Mammary epithelial cell (primary cell): ENCODE results near the gene KAZN.

Experiments used
- CTCF ChIP-seq, 2 donors: IDR thresholded peaks in 1 of 2; conservative IDR thresholded peaks in 1 of 2; 2 replicates each; pipeline ENCODE4 v1.5.1; 2011 to 2012; ENCODE audit warnings: inconsistent platforms in 2 of 2, low read length in 2 of 2, mild to moderate bottlenecking in 2 of 2, control low read depth in 1 of 2, low read depth in 1 of 2; ENCODE audit not compliant: insufficient read depth in 1 of 2; ENCODE audit errors: extremely low read depth in 1 of 2
- EZH2 ChIP-seq: IDR thresholded peaks from 2 replicates; pipeline ENCODE4 v1.6.1; 2012; ENCODE audit warnings: low read length, inconsistent platforms, borderline replicate concordance

- TF ChIP-seq EZH2 (no peak), CTCF (conservative IDR thresholded peaks at IDR 0.05 in 1 of 2, IDR thresholded peaks at IDR 0.05 in 1 of 2; ENCODE audit: extremely low read depth in 1 of 2, insufficient read depth in 1 of 2, low read depth in 1 of 2, low read length in 2 of 2) (no peak)
Observed at GRCh38 chr1:15029786-15030185, 431.3 kb downstream of the KAZN start.
